ENCODE data around the gene NRIP1. TPM values are rescaled to one million over a fixed set of nuclear protein-coding genes. Genes with fewer than 3 reads are reported as not detected.
"Not testable (repeated sequence)": the region's sequence is repeated elsewhere in the genome, so short reads cannot be mapped to it uniquely, and the experiment has no call there.

Gene NRIP1
- total and polyA plus RNA-seq, 9 of the 15 experiments (the other 6 are each of a cell fraction or from before 2014, with no cell fraction given), result 4.3 to 42.8 (median 19.6) TPM

DNA sequence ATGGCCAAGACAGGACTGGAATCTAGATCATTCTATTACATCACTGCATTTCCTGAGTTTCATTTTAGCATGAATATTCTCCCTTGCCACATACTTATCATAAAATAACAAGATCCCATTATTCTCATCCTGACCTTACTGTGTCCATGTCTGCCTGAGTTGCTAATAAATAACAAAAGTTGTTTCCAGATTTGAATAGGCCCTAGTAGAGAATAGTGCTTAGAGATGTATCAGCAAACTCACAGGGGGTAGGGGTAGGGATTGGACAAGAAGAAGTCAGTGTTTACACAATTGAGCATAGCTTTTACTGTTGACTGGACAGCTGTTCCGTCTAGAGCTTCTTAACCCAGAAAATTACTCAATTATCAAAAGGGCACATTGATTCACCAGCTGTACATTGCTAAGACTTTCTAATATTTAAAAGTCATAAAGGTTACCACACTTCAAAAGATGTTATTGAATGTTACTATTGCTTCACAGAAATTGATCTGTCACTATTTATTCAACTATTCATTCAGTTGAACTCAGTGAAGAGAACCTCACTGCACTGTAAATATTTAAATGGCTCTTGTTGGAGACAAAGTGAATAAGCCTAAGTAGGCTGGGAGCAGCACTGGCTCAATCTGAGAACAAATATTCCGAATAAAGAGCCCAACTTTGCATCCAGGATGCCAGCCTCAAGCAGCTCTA is 121.9 kb downstream of the NRIP1 start:
- H3K9me3 ChIP-seq (replicated peaks; ENCODE audit: control insufficient read depth, insufficient read depth, low read depth, low read length), result no peaks in the 10 kb centered on the region; the same call in 1 of the 2 replicates
- ChIA-PET POLR2A (no interaction called here), CTCF (ENCODE audit: low intra/inter-chr PET ratio) (no interaction called here)
- no peak overlapping the region for H3K4me2 ChIP-seq (ENCODE audit: insufficient read depth, low read length)
- H3K9me1 ChIP-seq (ENCODE audit: control insufficient read depth, insufficient read depth, low read length), result no peaks in the 10 kb centered on the region
- intact Hi-C loops (cut with micrococcal nuclease) (no loop called here), in situ Hi-C loops (cut with MboI) (no loop called here)
- WGBS (ENCODE audit: insufficient coverage, low coverage, missing lambda C conversion rate), result 0% methylated on average over 2 of the region's 2 CpGs
- no peak for TF ChIP-seq HLTF (IDR thresholded peaks at IDR 0.05)
- TF ChIP-seq, protein P1, sequence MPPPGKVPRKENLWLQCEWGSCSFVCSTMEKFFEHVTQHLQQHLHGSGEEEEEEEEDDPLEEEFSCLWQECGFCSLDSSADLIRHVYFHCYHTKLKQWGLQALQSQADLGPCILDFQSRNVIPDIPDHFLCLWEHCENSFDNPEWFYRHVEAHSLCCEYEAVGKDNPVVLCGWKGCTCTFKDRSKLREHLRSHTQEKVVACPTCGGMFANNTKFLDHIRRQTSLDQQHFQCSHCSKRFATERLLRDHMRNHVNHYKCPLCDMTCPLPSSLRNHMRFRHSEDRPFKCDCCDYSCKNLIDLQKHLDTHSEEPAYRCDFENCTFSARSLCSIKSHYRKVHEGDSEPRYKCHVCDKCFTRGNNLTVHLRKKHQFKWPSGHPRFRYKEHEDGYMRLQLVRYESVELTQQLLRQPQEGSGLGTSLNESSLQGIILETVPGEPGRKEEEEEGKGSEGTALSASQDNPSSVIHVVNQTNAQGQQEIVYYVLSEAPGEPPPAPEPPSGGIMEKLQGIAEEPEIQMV (tag; conservative IDR thresholded peaks at IDR 0.05; ENCODE audit: low read depth), result no peak
- no peak overlapping the region for H3K4me3 ChIP-seq
- no peaks in the 10 kb centered on the region for H3K4me1 ChIP-seq (replicated peaks in 1 of 2; ENCODE audit: control insufficient read depth in 2 of 2, insufficient read depth in 2 of 2, low read length in 2 of 2)
- no peak overlapping the region for H3K27ac ChIP-seq (ENCODE audit: extremely low read depth, low read depth, low read length)
- DNase-seq (ENCODE audit: extremely low read depth in 1 of 4, low spot score in 3 of 4) (no peak), ATAC-seq (no peak), FAIRE-seq (no peak)
- no peak overlapping the region for H3K9ac ChIP-seq (ENCODE audit: insufficient read depth in 1 of 2, low read depth in 2 of 2, low read length in 2 of 2)
- H3K36me3 ChIP-seq (ENCODE audit: control insufficient read depth, insufficient read depth, low read length), result no peaks in the 10 kb centered on the region
- no TSS peak for BruUV-seq (replicated peaks)
- H4K20me1 ChIP-seq (replicated peaks; ENCODE audit: control insufficient read depth, insufficient read depth, low read length), result no peaks in the 10 kb centered on the region
- no peaks in the 10 kb centered on the region; a peak in 1 of 5 replicates for H3K27me3 ChIP-seq (ENCODE audit: control insufficient read depth in 2 of 2, insufficient read depth in 2 of 2, low read length in 2 of 2)
- no peaks in the 10 kb centered on the region for H3K79me2 ChIP-seq (ENCODE audit: control insufficient read depth, insufficient read depth, low read length)
- H2AFZ ChIP-seq (ENCODE audit: low read depth, low read length), result no peak overlapping the region

DNA sequence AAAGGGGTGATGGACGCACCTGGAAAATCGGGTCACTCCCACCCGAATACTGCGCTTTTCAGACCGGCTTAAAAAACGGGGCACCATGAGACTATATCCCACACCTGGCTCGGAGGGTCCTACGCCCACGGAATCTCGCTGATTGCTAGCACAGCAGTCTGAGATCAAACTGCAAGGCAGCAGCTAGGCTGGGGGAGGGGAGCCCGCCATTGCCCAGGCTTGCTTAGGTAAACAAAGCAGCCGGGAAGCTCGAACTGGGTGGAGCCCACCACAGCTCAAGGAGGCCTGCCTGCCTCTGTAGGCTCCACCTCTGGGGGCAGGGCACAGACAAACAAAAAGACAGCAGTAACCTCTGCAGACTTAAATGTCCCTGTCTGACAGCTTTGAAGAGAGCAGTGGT is 137.5 kb downstream of the NRIP1 start:
- H3K9me1 ChIP-seq (ENCODE audit: control insufficient read depth, insufficient read depth, low read length); H3K4me1 ChIP-seq (replicated peaks in 1 of 2; ENCODE audit: control insufficient read depth in 2 of 2, insufficient read depth in 2 of 2, low read length in 2 of 2); BruUV-seq (replicated peaks); POLR2A ChIA-PET; H3K36me3 ChIP-seq (ENCODE audit: control insufficient read depth, insufficient read depth, low read length); H4K20me1 ChIP-seq (replicated peaks; ENCODE audit: control insufficient read depth, insufficient read depth, low read length); H2AFZ ChIP-seq (ENCODE audit: low read depth, low read length); ATAC-seq; H3K9me3 ChIP-seq (replicated peaks; ENCODE audit: control insufficient read depth, insufficient read depth, low read depth, low read length); CTCF ChIA-PET (ENCODE audit: low intra/inter-chr PET ratio); H3K4me2 ChIP-seq (ENCODE audit: insufficient read depth, low read length); H3K9ac ChIP-seq (ENCODE audit: insufficient read depth in 1 of 2, low read depth in 2 of 2, low read length in 2 of 2); in situ Hi-C loops (cut with MboI); H3K27ac ChIP-seq (ENCODE audit: extremely low read depth, low read depth, low read length); intact Hi-C loops (cut with micrococcal nuclease); FAIRE-seq; H3K79me2 ChIP-seq (ENCODE audit: control insufficient read depth, insufficient read depth, low read length); H3K4me3 ChIP-seq; H3K27me3 ChIP-seq (ENCODE audit: control insufficient read depth in 2 of 2, insufficient read depth in 2 of 2, low read length in 2 of 2); DNase-seq (ENCODE audit: extremely low read depth in 1 of 4, low spot score in 3 of 4): not testable (repeated sequence)
- 45% methylated on average over 10 of the region's 13 CpGs for WGBS (ENCODE audit: insufficient coverage, low coverage, missing lambda C conversion rate)

Data from K562 (cell line).